AG04449 (cell line): ENCODE data around the gene GOLGA1.

ENCODE experiments used
- CTCF ChIA-PET: fragments of 350-600 bp; formaldehyde crosslinking; extraction: SDS; loops from one replicate; lab custom pipeline; 2021; ENCODE audit warnings: antibody characterized with exemption; lab: Yijun Ruan, JAX
- POLR2A ChIA-PET: fragments of 400-600, 350-600 bp; formaldehyde crosslinking; extraction: SDS; loops from one replicate; lab custom pipeline; 2020; ENCODE audit warnings: antibody characterized with exemption, inconsistent platforms; lab: Yijun Ruan, JAX
- DNase-seq: peaks from one replicate; pipeline ENCODE4 v3.0.0-alpha.2; 2010; ENCODE audit warnings: low read depth, low spot score
- H3K4me3 ChIP-seq: 2 replicates; pipeline ENCODE4 v1.5.1; 2011; ENCODE audit warnings: low read depth, mild to moderate bottlenecking, control low read depth, low read length
- CTCF ChIP-seq: IDR thresholded peaks from one replicate; pipeline ENCODE4 v1.5.1; 2011; ENCODE audit warnings: mild to moderate bottlenecking, moderate library complexity, low read length, control low read depth, inconsistent platforms; ENCODE audit not compliant: insufficient read depth; ENCODE audit errors: missing control alignments

Gene GOLGA1

GRCh38 chr9:124946167-124946566, 5.3 kb upstream of the GOLGA1 start:
- TF ChIP-seq CTCF, result no peak

GRCh38 chr9:124941679-124942561, 1.0 kb upstream of the GOLGA1 start:
- POLR2A ChIA-PET, result interaction anchor here (0.8 kb wide), 1 partner anchor 12 kb away, joined by 5 read pairs; no protein-coding TSS in a partner anchor
- CTCF ChIA-PET, result interaction anchor here (1.2 kb wide), 1 partner anchor 202 kb away, joined by 4 read pairs; the partner anchor contains the start of gene SCAI
- no peak for TF ChIP-seq CTCF
- H3K4me3 ChIP-seq, result peak overlapping the region; percentile 77
- DNase-seq, result no peak

More at GRCh38 chr9:124946167-124946566, 5.3 kb upstream of the GOLGA1 start:
- ChIA-PET POLR2A (no interaction called here), CTCF (no interaction called here)
- no peak for DNase-seq
- H3K4me3 ChIP-seq, result no peak overlapping the region

GRCh38 chr9:124940521-124940893, 376 bp downstream of the GOLGA1 start:
- POLR2A ChIA-PET, result no interaction called here

GRCh38 chr9:124939944-124940343, 939 bp downstream of the GOLGA1 start:
- no peak for TF ChIP-seq CTCF
- peak overlapping the region; percentile 77 for H3K4me3 ChIP-seq
- ChIA-PET POLR2A (no interaction called here), CTCF (interaction anchor here (1.5 kb wide), 1 partner anchor 79 kb away, joined by 3 read pairs; no protein-coding TSS in a partner anchor)
- DNase-seq, result no peak

More at GRCh38 chr9:124940521-124940893, 376 bp downstream of the GOLGA1 start:
- H3K4me3 ChIP-seq, result peak overlapping the region; percentile 77
- DNase-seq, result no peak
- TF ChIP-seq CTCF, result no peak
- CTCF ChIA-PET, result interaction anchor here (1.5 kb wide), 1 partner anchor 79 kb away, joined by 3 read pairs; no protein-coding TSS in a partner anchor

GRCh38 chr9:124934290-124934689, 6.6 kb downstream of the GOLGA1 start:
- H3K4me3 ChIP-seq, result no peak overlapping the region
- no peak for TF ChIP-seq CTCF
- DNase-seq, result peak; percentile 31
- ChIA-PET POLR2A (interaction anchor here (0.6 kb wide), 1 partner anchor 20 kb away, joined by 3 read pairs; no protein-coding TSS in a partner anchor), CTCF (interaction anchor here (1.1 to 2.3 kb wide), 3 partner anchors 28 to 212 kb away, joined by 3 to 9 read pairs (median 3); no protein-coding TSS in a partner anchor)

GRCh38 chr9:124932333-124932732, 8.6 kb downstream of the GOLGA1 start:
- no peak for DNase-seq
- TF ChIP-seq CTCF, result no peak
- ChIA-PET CTCF (interaction anchor here (1.3 to 2.3 kb wide), 2 partner anchors 211 to 212 kb away, joined by 3 to 9 read pairs; partner anchors contain the start of gene SCAI), POLR2A (no interaction called here)
- H3K4me3 ChIP-seq, result no peak overlapping the region
